Hepatocyte (in vitro differentiated cells): ENCODE measurements around the gene PDE11A.

ENCODE experiments used
- EZH2phosphoT487 ChIP-seq: fragments of 200-600 bp; sonication (generic); IDR thresholded peaks from one replicate; pipeline ENCODE4 v1.6.1; 2018; ENCODE audit warnings: antibody characterized with exemption, mild to moderate bottlenecking, low read depth, moderate library complexity; ENCODE audit not compliant: unreplicated experiment, severe bottlenecking
- TF ChIP-seq, protein P1 (sequence below): fragments of 200-600 bp; sonication (generic); IDR thresholded peaks from 2 replicates; pipeline ENCODE4 v1.5.1; 2016; ENCODE audit warnings: antibody characterized with exemption, mild to moderate bottlenecking; ENCODE audit not compliant: poor library complexity

DNA sequence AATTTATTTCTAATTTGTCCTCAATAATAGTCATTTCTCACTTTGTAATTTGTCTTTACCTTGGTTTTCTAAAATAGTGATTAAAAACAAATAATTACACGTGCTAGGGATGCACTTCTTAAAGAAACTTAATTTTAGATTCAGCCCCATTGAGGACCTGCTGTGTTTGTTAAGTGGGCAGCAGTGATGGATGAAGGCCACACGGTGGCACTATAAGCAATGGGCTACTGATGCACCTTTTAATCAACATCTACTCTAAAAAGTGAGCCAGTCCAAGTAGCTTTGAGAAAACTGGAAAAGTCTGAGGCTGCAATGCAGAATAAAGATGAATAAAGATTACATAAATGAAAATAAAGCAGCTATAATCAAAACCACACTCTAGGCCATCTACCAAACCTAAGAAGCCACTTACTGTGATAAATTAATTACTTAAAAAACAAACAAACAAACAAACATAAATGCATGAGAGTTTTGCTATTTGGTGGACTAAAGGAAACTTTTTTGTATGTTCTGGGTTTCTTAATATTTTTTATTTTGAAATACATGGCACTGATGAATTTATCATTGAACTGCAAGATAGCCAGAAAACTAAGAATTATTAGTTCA is 89.3 kb downstream of the PDE11A start:
- TF ChIP-seq, protein P1, sequence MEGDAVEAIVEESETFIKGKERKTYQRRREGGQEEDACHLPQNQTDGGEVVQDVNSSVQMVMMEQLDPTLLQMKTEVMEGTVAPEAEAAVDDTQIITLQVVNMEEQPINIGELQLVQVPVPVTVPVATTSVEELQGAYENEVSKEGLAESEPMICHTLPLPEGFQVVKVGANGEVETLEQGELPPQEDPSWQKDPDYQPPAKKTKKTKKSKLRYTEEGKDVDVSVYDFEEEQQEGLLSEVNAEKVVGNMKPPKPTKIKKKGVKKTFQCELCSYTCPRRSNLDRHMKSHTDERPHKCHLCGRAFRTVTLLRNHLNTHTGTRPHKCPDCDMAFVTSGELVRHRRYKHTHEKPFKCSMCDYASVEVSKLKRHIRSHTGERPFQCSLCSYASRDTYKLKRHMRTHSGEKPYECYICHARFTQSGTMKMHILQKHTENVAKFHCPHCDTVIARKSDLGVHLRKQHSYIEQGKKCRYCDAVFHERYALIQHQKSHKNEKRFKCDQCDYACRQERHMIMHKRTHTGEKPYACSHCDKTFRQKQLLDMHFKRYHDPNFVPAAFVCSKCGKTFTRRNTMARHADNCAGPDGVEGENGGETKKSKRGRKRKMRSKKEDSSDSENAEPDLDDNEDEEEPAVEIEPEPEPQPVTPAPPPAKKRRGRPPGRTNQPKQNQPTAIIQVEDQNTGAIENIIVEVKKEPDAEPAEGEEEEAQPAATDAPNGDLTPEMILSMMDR = peak; percentile 86
- no peak for TF ChIP-seq EZH2phosphoT487
